ENCODE data around the gene PDE2A.

PDE2A gene

GRCh38 chr11:72586321-72587090 is 87.7 kb downstream of the PDE2A start:
- no peak overlapping the region for H3K27ac ChIP-seq
- no peaks in the 10 kb centered on the region for H3K36me3 ChIP-seq (replicated peaks)
- DNase-seq = no peak
- peaks cover 31% of the 10 kb centered on the region for H3K27me3 ChIP-seq (replicated peaks)
- no peak overlapping the region for H3K4me3 ChIP-seq (ENCODE audit: low read depth, low read length)
- TF ChIP-seq CTCF (IDR thresholded peaks at IDR 0.05; ENCODE audit: low read depth, low read length, missing control alignments) = no peak
- in situ Hi-C loops (cut with HindIII; ENCODE audit: low pct_ligation_motif_present, low sequenced_read_pairs) = no loop called here

GRCh38 chr11:72585762-72586311 is 88.4 kb downstream of the PDE2A start:
- Histone ChIP-seq H3K27ac (no peak overlapping the region), H3K36me3 (replicated peaks) (no peaks in the 10 kb centered on the region), H3K27me3 (replicated peaks) (peaks cover 24% of the 10 kb centered on the region), H3K4me3 (ENCODE audit: low read depth, low read length) (no peak overlapping the region)
- in situ Hi-C loops (cut with HindIII; ENCODE audit: low pct_ligation_motif_present, low sequenced_read_pairs) = no loop called here
- DNase-seq = peak; percentile 50
- peak; percentile 87 for TF ChIP-seq CTCF (IDR thresholded peaks at IDR 0.05; ENCODE audit: low read depth, low read length, missing control alignments)

GRCh38 chr11:72584939-72585597 is 89.2 kb downstream of the PDE2A start:
- Histone ChIP-seq H3K27ac (no peak overlapping the region), H3K27me3 (replicated peaks) (peaks cover 16% of the 10 kb centered on the region), H3K36me3 (replicated peaks) (no peaks in the 10 kb centered on the region), H3K4me3 (ENCODE audit: low read depth, low read length) (no peak overlapping the region)
- in situ Hi-C loops (cut with HindIII; ENCODE audit: low pct_ligation_motif_present, low sequenced_read_pairs) = no loop called here
- no peak for DNase-seq
- TF ChIP-seq CTCF (IDR thresholded peaks at IDR 0.05; ENCODE audit: low read depth, low read length, missing control alignments) = no peak

- peaks cover 10% of the 10 kb centered on the region for H3K27me3 ChIP-seq (replicated peaks)
Measured at GRCh38 chr11:72584293-72584938, 89.8 kb downstream of the PDE2A start.

More at GRCh38 chr11:72584293-72584938, 89.8 kb downstream of the PDE2A start:
- no peak for TF ChIP-seq CTCF (IDR thresholded peaks at IDR 0.05; ENCODE audit: low read depth, low read length, missing control alignments)
- Histone ChIP-seq H3K36me3 (replicated peaks) (no peaks in the 10 kb centered on the region), H3K4me3 (ENCODE audit: low read depth, low read length) (peak overlapping the region; percentile 9), H3K27ac (no peak overlapping the region)
- no peak for DNase-seq
- in situ Hi-C loops (cut with HindIII; ENCODE audit: low pct_ligation_motif_present, low sequenced_read_pairs) = no loop called here

Measured in brain microvascular endothelial cell (primary cell).